Measurements from ENCODE around the gene EEF2K.
A peak's percentile ranks its signal among the peaks of the same experiment; 100 is the strongest.
"Not testable (repeated sequence)": the region's sequence is repeated elsewhere in the genome, so short reads cannot be mapped to it uniquely, and the experiment has no call there.

The EEF2K gene

GRCh38 chr16:22297114-22297870, 91.2 kb downstream of the EEF2K start, which contains the start of gene POLR3E:
TSS of gene POLR3E (plus strand) at chr16:22297409. CDS start at chr16:22302969, 5,560 bp downstream.
- DNase-seq = peak; percentile 87

- peak; percentile 82 for DNase-seq
Measured at GRCh38 chr16:22297871-22298733, 92.0 kb downstream of the EEF2K start.

GRCh38 chr16:22299036-22299435, 93.0 kb downstream of the EEF2K start:
- DNase-seq = no peak

- peak; percentile 10 for DNase-seq
Measured at GRCh38 chr16:22300427-22301071, 94.5 kb downstream of the EEF2K start.

- not testable (repeated sequence) for DNase-seq
Measured at GRCh38 chr16:22301423-22301822, 95.3 kb downstream of the EEF2K start.

- no peak for DNase-seq
Measured at GRCh38 chr16:22302776-22303363, 96.8 kb downstream of the EEF2K start.

- no peak for DNase-seq
Measured at GRCh38 chr16:22304411-22304810, 98.3 kb downstream of the EEF2K start.

- no peak for DNase-seq
Measured at GRCh38 chr16:22306788-22307187, 100.7 kb downstream of the EEF2K start.

GRCh38 chr16:22307838-22308237, 101.8 kb downstream of the EEF2K start:
- DNase-seq = no peak

GRCh38 chr16:22308824-22309520, 102.9 kb downstream of the EEF2K start:
- DNase-seq = no peak

GRCh38 chr16:22311520-22311919, 105.4 kb downstream of the EEF2K start:
- no peak for DNase-seq

- no peak for DNase-seq
Measured at GRCh38 chr16:22312897-22313781, 107.1 kb downstream of the EEF2K start.

GRCh38 chr16:22313876-22314470, 107.9 kb downstream of the EEF2K start:
- no peak for DNase-seq

GRCh38 chr16:22314661-22315626, 108.9 kb downstream of the EEF2K start:
- no peak for DNase-seq

GRCh38 chr16:22315979-22316378, 109.9 kb downstream of the EEF2K start:
- no peak for DNase-seq

GRCh38 chr16:22316411-22316811, 110.3 kb downstream of the EEF2K start:
- DNase-seq = no peak

GRCh38 chr16:22317001-22317530, 111.0 kb downstream of the EEF2K start:
- no peak for DNase-seq

GRCh38 chr16:22317625-22318024, 111.5 kb downstream of the EEF2K start:
- DNase-seq = no peak

GRCh38 chr16:22318690-22319358, 112.7 kb downstream of the EEF2K start:
- DNase-seq = no peak

Data from DMS79 treated with DMSO at 0.1 percent for 48 hours (cell line).